WTC11 (cell line): ENCODE results near the gene SPESP1.

Experiments
- CREB1 ChIP-seq: sonication (generic); formaldehyde crosslinking; IDR thresholded peaks from 2 replicates; pipeline ENCODE4 v1.8.0; 2023; ENCODE audit warnings: mild to moderate bottlenecking, missing genetic modification reagents
- GABPB1 ChIP-seq: sonication (generic); formaldehyde crosslinking; IDR thresholded peaks from 2 replicates; pipeline ENCODE4 v1.8.1; 2023; ENCODE audit warnings: mild to moderate bottlenecking, missing genetic modification reagents
- NFYB ChIP-seq: sonication (generic); formaldehyde crosslinking; conservative IDR thresholded peaks from 2 replicates; pipeline ENCODE4 v1.8.0; 2022; ENCODE audit warnings: low read depth, missing genetic modification reagents
- NR2C2 ChIP-seq: sonication (generic); formaldehyde crosslinking; IDR thresholded peaks from 2 replicates; pipeline ENCODE4 v1.8.0; 2022; ENCODE audit warnings: mild to moderate bottlenecking, missing genetic modification reagents
- USF2 ChIP-seq: sonication (generic); formaldehyde crosslinking; IDR thresholded peaks from 2 replicates; pipeline ENCODE4 v1.8.1; 2023; ENCODE audit warnings: mild to moderate bottlenecking, missing genetic modification reagents, moderate library complexity
- ZNF317 ChIP-seq: sonication (generic); formaldehyde crosslinking; IDR thresholded peaks from 2 replicates; pipeline ENCODE4 v1.8.1; 2023; ENCODE audit warnings: low read depth, mild to moderate bottlenecking, moderate library complexity, missing genetic modification reagents, borderline replicate concordance
- ZNF671 ChIP-seq: fragments of 250-450 bp; sonication (Bioruptor Pico); IDR thresholded peaks from 2 replicates; pipeline ENCODE4 v1.8.0; 2021; ENCODE audit warnings: mild to moderate bottlenecking
- TF ChIP-seq, protein P1 (sequence below): fragments of 200-600 bp; IDR thresholded peaks from 2 replicates; pipeline ENCODE4 v1.8.0; 2022; ENCODE audit warnings: antibody characterized with exemption

DNA sequence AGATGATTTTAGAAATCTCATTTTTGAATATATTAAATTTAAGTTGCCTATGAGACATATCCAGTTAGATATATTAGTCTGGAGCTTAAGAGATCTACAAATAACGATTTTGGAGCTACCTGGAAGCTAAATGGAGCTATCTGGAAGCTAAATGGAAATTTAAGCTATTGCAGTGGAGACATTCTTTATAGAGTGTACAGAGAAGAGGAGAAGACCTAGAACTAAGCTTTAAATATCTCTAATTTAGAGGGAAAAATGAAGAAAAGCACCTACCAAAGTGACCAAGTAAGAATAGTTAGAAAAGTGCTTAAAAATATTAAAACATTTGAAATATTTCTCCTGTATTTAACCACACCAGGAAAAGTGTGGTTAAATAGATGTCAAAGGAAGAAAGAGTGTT, 28.3 kb downstream of the SPESP1 start:
- TF ChIP-seq NFYB (no peak), ZNF317 (no peak), NR2C2 (CRISPR knock-in tag) (no peak), USF2 (CRISPR knock-in tag) (no peak), CREB1 (CRISPR knock-in tag) (no peak), GABPB1 (CRISPR knock-in tag) (no peak), ZNF671 (CRISPR knock-in tag) (no peak)
- TF ChIP-seq, protein P1, sequence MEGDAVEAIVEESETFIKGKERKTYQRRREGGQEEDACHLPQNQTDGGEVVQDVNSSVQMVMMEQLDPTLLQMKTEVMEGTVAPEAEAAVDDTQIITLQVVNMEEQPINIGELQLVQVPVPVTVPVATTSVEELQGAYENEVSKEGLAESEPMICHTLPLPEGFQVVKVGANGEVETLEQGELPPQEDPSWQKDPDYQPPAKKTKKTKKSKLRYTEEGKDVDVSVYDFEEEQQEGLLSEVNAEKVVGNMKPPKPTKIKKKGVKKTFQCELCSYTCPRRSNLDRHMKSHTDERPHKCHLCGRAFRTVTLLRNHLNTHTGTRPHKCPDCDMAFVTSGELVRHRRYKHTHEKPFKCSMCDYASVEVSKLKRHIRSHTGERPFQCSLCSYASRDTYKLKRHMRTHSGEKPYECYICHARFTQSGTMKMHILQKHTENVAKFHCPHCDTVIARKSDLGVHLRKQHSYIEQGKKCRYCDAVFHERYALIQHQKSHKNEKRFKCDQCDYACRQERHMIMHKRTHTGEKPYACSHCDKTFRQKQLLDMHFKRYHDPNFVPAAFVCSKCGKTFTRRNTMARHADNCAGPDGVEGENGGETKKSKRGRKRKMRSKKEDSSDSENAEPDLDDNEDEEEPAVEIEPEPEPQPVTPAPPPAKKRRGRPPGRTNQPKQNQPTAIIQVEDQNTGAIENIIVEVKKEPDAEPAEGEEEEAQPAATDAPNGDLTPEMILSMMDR: no peak
